Stimulated activated CD4-positive, alpha-beta T cell treated with anti-CD3 and anti-CD28 coated beads, Interleukin-4, amount 100 ng/mL, for 24 hours (primary cell): ENCODE data around the gene CADPS.

ENCODE experiments used
- DNase-seq: peaks from one replicate; pipeline ENCODE4 v3.0.0-alpha.2; 2020

Gene CADPS

GRCh38 chr3:62678841-62679240, 196.4 kb downstream of the CADPS start:
- DNase-seq, result no peak

GRCh38 chr3:62677926-62678325, 197.3 kb downstream of the CADPS start:
- no peak for DNase-seq

GRCh38 chr3:62676689-62677271, 198.4 kb downstream of the CADPS start:
- DNase-seq, result no peak

GRCh38 chr3:62675492-62675891, 199.7 kb downstream of the CADPS start:
- no peak for DNase-seq

GRCh38 chr3:62672988-62673313, 202.3 kb downstream of the CADPS start:
- no peak for DNase-seq

GRCh38 chr3:62672270-62672987, 202.8 kb downstream of the CADPS start:
- no peak for DNase-seq

GRCh38 chr3:62670351-62670750, 204.9 kb downstream of the CADPS start:
- DNase-seq, result no peak

- no peak for DNase-seq
Observed at GRCh38 chr3:62669161-62669560, 206.1 kb downstream of the CADPS start.

- DNase-seq, result no peak
Observed at GRCh38 chr3:62667714-62668113, 207.5 kb downstream of the CADPS start.

- DNase-seq, result no peak
Observed at GRCh38 chr3:62665627-62666437, 209.4 kb downstream of the CADPS start.

- DNase-seq, result no peak
Observed at GRCh38 chr3:62662677-62663076, 212.5 kb downstream of the CADPS start.

- DNase-seq, result no peak
Observed at GRCh38 chr3:62659660-62660059, 215.6 kb downstream of the CADPS start.

- DNase-seq, result no peak
Observed at GRCh38 chr3:62655691-62656063, 219.5 kb downstream of the CADPS start.

GRCh38 chr3:62655056-62655690, 220.0 kb downstream of the CADPS start:
- no peak for DNase-seq

GRCh38 chr3:62653796-62654195, 221.4 kb downstream of the CADPS start:
- DNase-seq, result no peak

GRCh38 chr3:62647711-62648110, 227.5 kb downstream of the CADPS start:
- DNase-seq, result no peak

GRCh38 chr3:62644493-62644892, 230.7 kb downstream of the CADPS start:
- DNase-seq, result no peak

GRCh38 chr3:62638316-62638715, 236.9 kb downstream of the CADPS start:
- DNase-seq, result no peak

GRCh38 chr3:62636235-62636826, 238.9 kb downstream of the CADPS start:
- DNase-seq, result no peak

GRCh38 chr3:62632510-62633294, 242.5 kb downstream of the CADPS start:
- DNase-seq, result no peak

GRCh38 chr3:62631488-62631887, 243.7 kb downstream of the CADPS start:
- DNase-seq, result no peak

- DNase-seq, result no peak
Observed at GRCh38 chr3:62630664-62631063, 244.6 kb downstream of the CADPS start.
